H1 (cell line): ENCODE measurements around the gene NEB. TPM values are rescaled to one million over a fixed set of nuclear protein-coding genes. Genes with fewer than 3 reads are reported as not detected.

Source experiments
- CTCF ChIA-PET: fragments of 300-600 bp; sonication (Branson Sonifier 250); formaldehyde crosslinking; loops from one replicate; lab custom pipeline; 2021; ENCODE audit not compliant: partially characterized antibody; lab: Charles Lee
- POLR2A ChIA-PET: fragments of 300-600 bp; sonication (Branson Sonifier 250); formaldehyde crosslinking; loops from one replicate; lab custom pipeline; 2021; ENCODE audit warnings: inconsistent platforms; ENCODE audit not compliant: partially characterized antibody; lab: Charles Lee
- DNase-seq, 2 experiments: peaks; one replicate each; pipeline versions ENCODE4 v3.0.0 to v3.0.0-alpha.2; 2010 to 2022; ENCODE audit warnings: low spot score in 2 of 2, low read depth in 1 of 2, mixed read lengths in 1 of 2
- FAIRE-seq: peaks from 2 replicates; lab custom pipeline; 2011; peaks lifted over from hg19 to GRCh38; lab: Jason Lieb, UNC
- H2AFZ ChIP-seq: 2 replicates; pipeline ENCODE4 v1.8.1; 2012; ENCODE audit warnings: low read length, inconsistent platforms
- H2AK5ac ChIP-seq: 2 replicates; pipeline ENCODE4 v1.6.1; 2013; ENCODE audit warnings: low read depth, low read length
- H2BK120ac ChIP-seq: replicated peaks from 2 replicates; pipeline ENCODE3; 2013; ENCODE audit warnings: low read depth, low read length, inconsistent platforms
- H2BK12ac ChIP-seq: 2 replicates; pipeline ENCODE4 v1.6.1; 2013; ENCODE audit warnings: low read depth, low read length
- H2BK15ac ChIP-seq: 2 replicates; pipeline ENCODE4 v1.6.1; 2013; ENCODE audit warnings: low read length
- H2BK20ac ChIP-seq: 2 replicates; pipeline ENCODE4 v1.6.1; 2013; ENCODE audit warnings: low read length
- H2BK5ac ChIP-seq: 2 replicates; pipeline ENCODE4 v1.6.1; 2013; ENCODE audit warnings: low read depth, low read length
- H3K14ac ChIP-seq: 2 replicates; pipeline ENCODE4 v1.6.1; 2013; ENCODE audit warnings: inconsistent platforms; ENCODE audit not compliant: insufficient read length
- H3K18ac ChIP-seq: 2 replicates; pipeline ENCODE4 v1.6.1; 2013; ENCODE audit warnings: low read length; ENCODE audit errors: extremely low read depth
- H3K23ac ChIP-seq: 2 replicates; pipeline ENCODE4 v1.6.1; 2013; ENCODE audit warnings: inconsistent platforms; ENCODE audit not compliant: insufficient read length
- H3K23me2 ChIP-seq: 2 replicates; pipeline ENCODE4 v1.6.1; 2013; ENCODE audit warnings: low read depth, low read length
- H3K27ac ChIP-seq: 2 replicates; pipeline ENCODE4 v1.6.1; 2011; ENCODE audit warnings: low read depth, low read length, inconsistent platforms
- H3K27me3 ChIP-seq, 4 experiments: replicated peaks in 1 of 4; 1 replicate in 1 of 4; 2 replicates in 3 of 4; pipeline versions ENCODE4 v1.6.1 to v1.8.1; 2011 to 2013; ENCODE audit warnings: low read length in 3 of 4, mild to moderate bottlenecking in 3 of 4, inconsistent platforms in 2 of 4, mixed read lengths in 2 of 4, moderate library complexity in 1 of 4; ENCODE audit not compliant: control insufficient read depth in 3 of 4, insufficient read depth in 3 of 4; ENCODE audit errors: extremely low read depth in 1 of 4
- H3K36me3 ChIP-seq, 4 experiments: 2 replicates each; pipeline versions ENCODE4 v1.6.1 to v1.8.1; 2011 to 2013; ENCODE audit warnings: mild to moderate bottlenecking in 4 of 4, low read length in 3 of 4, moderate library complexity in 2 of 4, control low read depth in 1 of 4, inconsistent platforms in 1 of 4; ENCODE audit not compliant: insufficient read depth in 4 of 4, control insufficient read depth in 2 of 4
- H3K4ac ChIP-seq: replicated peaks from 2 replicates; pipeline ENCODE3; 2013; ENCODE audit warnings: low read length, low read depth, mixed read lengths, inconsistent platforms; ENCODE audit not compliant: insufficient read length
- H3K4me1 ChIP-seq, 4 experiments: replicated peaks in 1 of 4; 1 replicate in 1 of 4; 2 replicates in 3 of 4; pipeline versions ENCODE4 v1.6.1 to v1.8.1; 2011 to 2013; ENCODE audit warnings: low read length in 3 of 4, inconsistent platforms in 2 of 4, mixed read lengths in 1 of 4; ENCODE audit not compliant: insufficient read depth in 4 of 4, control insufficient read depth in 3 of 4
- H3K4me2 ChIP-seq, 2 experiments: 2 replicates each; pipeline versions ENCODE4 v1.6.1 to v1.8.1; 2011 to 2013; ENCODE audit warnings: low read depth in 2 of 2, low read length in 2 of 2, control low read depth in 1 of 2, inconsistent platforms in 1 of 2, mild to moderate bottlenecking in 1 of 2; ENCODE audit not compliant: insufficient read depth in 1 of 2
- H3K4me3 ChIP-seq, 4 experiments: fragments of 200-600, 300-600 bp in 1 of 4; sonication (generic), shearing (Covaris generic), sonication (Bioruptor Twin) in 1 of 4; 2 replicates each; pipeline versions ENCODE4 v1.5.1 to v1.8.1; 2011 to 2016; ENCODE audit warnings: low read length in 4 of 4, low read depth in 3 of 4, control low read depth in 2 of 4, inconsistent platforms in 2 of 4, mild to moderate bottlenecking in 2 of 4, mixed read lengths in 1 of 4, moderate library complexity in 1 of 4; ENCODE audit not compliant: insufficient read depth in 2 of 4; ENCODE audit errors: extremely low read depth in 1 of 4
- H3K56ac ChIP-seq: replicated peaks from 2 replicates; pipeline ENCODE3; 2013; ENCODE audit warnings: low read depth, mild to moderate bottlenecking, mixed read lengths, low read length, inconsistent platforms; ENCODE audit not compliant: insufficient read length
- H3K79me1 ChIP-seq: 2 replicates; pipeline ENCODE4 v1.6.1; 2013; ENCODE audit warnings: low read depth, low read length, control low read depth
- H3K79me2 ChIP-seq, 2 experiments: 2 replicates each; pipeline versions ENCODE4 v1.6.1 to v1.8.1; 2012 to 2013; ENCODE audit warnings: low read length in 2 of 2, mild to moderate bottlenecking in 2 of 2, inconsistent platforms in 1 of 2; ENCODE audit not compliant: insufficient read depth in 2 of 2, control insufficient read depth in 1 of 2
- H3K9ac ChIP-seq, 4 experiments: replicated peaks in 1 of 4; 1 replicate in 1 of 4; 2 replicates in 3 of 4; pipeline versions ENCODE4 v1.6.1 to v1.8.1; 2011 to 2013; ENCODE audit warnings: low read depth in 3 of 4, low read length in 3 of 4, control low read depth in 2 of 4, mild to moderate bottlenecking in 2 of 4, moderate library complexity in 2 of 4, inconsistent platforms in 1 of 4; ENCODE audit errors: extremely low read depth in 1 of 4
- H3K9me3 ChIP-seq, 2 experiments: 2 replicates each; pipeline versions ENCODE4 v1.6.1 to v1.8.1; 2012 to 2013; ENCODE audit warnings: mild to moderate bottlenecking in 2 of 2, moderate library complexity in 2 of 2, control low read depth in 1 of 2, inconsistent platforms in 1 of 2, low read depth in 1 of 2, low read length in 1 of 2, mixed read lengths in 1 of 2; ENCODE audit not compliant: insufficient read depth in 2 of 2
- H4K20me1 ChIP-seq, 2 experiments: replicated peaks in 1 of 2; 2 replicates each; pipeline versions ENCODE3 to v1.8.1; 2011 to 2013; ENCODE audit warnings: inconsistent platforms in 2 of 2, low read length in 2 of 2, mild to moderate bottlenecking in 1 of 2; ENCODE audit not compliant: insufficient read depth in 2 of 2, control insufficient read depth in 1 of 2
- H4K5ac ChIP-seq: 2 replicates; pipeline ENCODE4 v1.6.1; 2013; ENCODE audit warnings: low read length, low read depth, mixed read lengths, inconsistent platforms; ENCODE audit not compliant: insufficient read length
- H4K8ac ChIP-seq: 2 replicates; pipeline ENCODE4 v1.8.0; 2013; ENCODE audit warnings: mild to moderate bottlenecking, moderate library complexity, low read length, inconsistent platforms; ENCODE audit not compliant: insufficient read depth; ENCODE audit errors: extremely low read depth
- H4K91ac ChIP-seq: replicated peaks from 2 replicates; pipeline ENCODE3; 2013; ENCODE audit warnings: low read length, mixed read lengths, inconsistent platforms; ENCODE audit not compliant: insufficient read length
- ASH2L ChIP-seq: fragments of 200-600, 300-600 bp; sonication (generic); IDR thresholded peaks from one replicate; pipeline ENCODE4 v1.7.1; 2017; ENCODE audit warnings: low read length
- CBX8 ChIP-seq: fragments of 300-800, 300-1000 bp; sonication (generic); IDR thresholded peaks from 2 replicates; pipeline ENCODE4 v1.7.1; 2016; ENCODE audit warnings: low read depth, low read length, borderline replicate concordance
- CHD2 ChIP-seq: IDR thresholded peaks from 2 replicates; pipeline ENCODE4 v1.6.1; 2012; ENCODE audit warnings: low read length, improper control_type of control experiment
- CTBP2 ChIP-seq: IDR thresholded peaks from 2 replicates; pipeline ENCODE4 v1.7.0; 2011; ENCODE audit warnings: borderline replicate concordance, mild to moderate bottlenecking, moderate library complexity, mixed read lengths, low read length; ENCODE audit not compliant: insufficient read depth, insufficient read length
- MAFK ChIP-seq: IDR thresholded peaks from 2 replicates; pipeline ENCODE4 v1.6.1; 2012; ENCODE audit warnings: low read depth, mild to moderate bottlenecking, improper control_type of control experiment, low read length
- NRF1 ChIP-seq: IDR thresholded peaks from 2 replicates; pipeline ENCODE4 v1.6.1; 2011; ENCODE audit warnings: mild to moderate bottlenecking, low read depth, low read length, improper control_type of control experiment
- RAD21 ChIP-seq, 2 experiments: IDR thresholded peaks in 1 of 2; conservative IDR thresholded peaks in 1 of 2; 2 replicates each; pipeline ENCODE4 v1.6.1; 2011; ENCODE audit warnings: low read depth in 2 of 2, low read length in 2 of 2, improper control_type of control experiment in 1 of 2, inconsistent platforms in 1 of 2, mild to moderate bottlenecking in 1 of 2, moderate library complexity in 1 of 2
- SAP30 ChIP-seq: fragments of 300-600 bp; sonication (generic); IDR thresholded peaks from 2 replicates; pipeline ENCODE4 v1.7.1; 2012; ENCODE audit warnings: low read length, moderate library complexity, mild to moderate bottlenecking, inconsistent platforms; ENCODE audit not compliant: insufficient read depth, insufficient replicate concordance
- SIX5 ChIP-seq: IDR thresholded peaks from 2 replicates; pipeline ENCODE4 v1.6.1; 2011; ENCODE audit warnings: mild to moderate bottlenecking, low read depth, low read length
- TAF1 ChIP-seq: IDR thresholded peaks from 2 replicates; pipeline ENCODE4 v1.6.1; 2011; ENCODE audit warnings: mild to moderate bottlenecking, low read depth, low read length
- TAF7 ChIP-seq: optimal IDR thresholded peaks from 2 replicates; pipeline ENCODE3; 2011; ENCODE audit warnings: low read depth, mild to moderate bottlenecking, inconsistent platforms, low read length, moderate library complexity, borderline replicate concordance
- YY1 ChIP-seq: IDR thresholded peaks from 2 replicates; pipeline ENCODE4 v1.6.1; 2011; ENCODE audit warnings: low read depth, mild to moderate bottlenecking, low read length
- WGBS, 2 experiments: shearing (Covaris generic) in 1 of 2; methylation state at CpG; one replicate each; pipeline versions ENCODE4 v1.1.6 to v1.1.7; 2013 to 2015; ENCODE audit warnings: low lambda C conversion rate in 2 of 2, mixed read lengths in 2 of 2, inconsistent platforms in 1 of 2, low coverage in 1 of 2, missing lambda C conversion rate in 1 of 2; ENCODE audit not compliant: insufficient replicate concordance in 2 of 2, insufficient coverage in 1 of 2, insufficient read length in 1 of 2; ENCODE audit errors: extremely low coverage in 1 of 2, missing lambda C conversion rate in 1 of 2; 5-methylcytosine and 5-hydroxymethylcytosine counted together
- polyA plus RNA-seq, 7 experiments: library from polyadenylated mRNA; depleted of rRNA in 3 of 7; stranded (reverse) in 5 of 7; unstranded in 2 of 7; fragments of >200 nt in 5 of 7; fragments of 200-250 nt in 2 of 7; gene quantifications; 1 replicate in 5 of 7; 2 replicates in 1 of 7; 4 replicates in 1 of 7; pipeline versions ENCODE4 v1.2.1 to v1.2.3, GENCODE V29; 2011 to 2013; ENCODE audit warnings: missing spikeins in 2 of 7, mixed read lengths in 2 of 7
- total RNA-seq: library from RNA; stranded (reverse); fragmentation: NEBNext Ultra II Directional; extraction: Animal tissue kit (Norgen Biotek cat#: 25700); gene quantifications from 2 replicates; pipeline ENCODE4 v1.2.1, GENCODE V29; 2021
- TF ChIP-seq, protein P1 (sequence below): IDR thresholded peaks from 2 replicates; pipeline ENCODE4 v1.6.1; 2012; ENCODE audit warnings: low read length, inconsistent platforms

The NEB gene
- total and polyA plus RNA-seq, 2 of the 8 experiments (the other 6 are each of a cell fraction or from before 2014, with no cell fraction given), result 1.4 to 2.5 TPM

DNA sequence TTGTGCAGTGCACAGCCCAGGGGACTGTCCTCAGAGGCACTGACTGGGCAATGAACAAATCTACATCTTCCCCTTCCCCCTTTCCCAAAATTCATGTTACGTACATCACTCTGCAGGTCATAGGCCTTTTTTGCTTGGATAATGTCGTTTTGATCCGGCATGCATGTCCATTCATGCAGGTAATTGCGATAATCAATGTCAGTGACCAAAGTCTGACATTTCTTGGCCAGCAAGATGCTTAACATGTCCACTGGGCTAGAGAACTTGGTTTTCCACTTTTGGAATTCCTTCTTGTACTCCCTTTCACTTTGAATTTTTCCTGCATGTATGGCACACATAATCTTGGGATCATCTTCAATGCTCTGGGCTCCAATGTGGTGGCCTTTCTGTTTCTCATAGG, 124.6 kb downstream of the NEB start:
- no peaks in the 10 kb centered on the region for H3K79me2 ChIP-seq
- WGBS, 2 experiments, result 98% methylated on average over 4 of the region's 4 CpGs; no CpG with 5 or more reads in 1 of the 2 experiments
- H3K23ac ChIP-seq, result no peak overlapping the region
- H3K27ac ChIP-seq, result no peak overlapping the region
- H2BK5ac ChIP-seq, result no peak overlapping the region
- no peak overlapping the region for H4K8ac ChIP-seq
- no peaks in the 10 kb centered on the region for H3K23me2 ChIP-seq
- H2BK15ac ChIP-seq, result no peak overlapping the region
- H2AFZ ChIP-seq, result no peak overlapping the region
- no peaks in the 10 kb centered on the region for H3K79me1 ChIP-seq
- no peaks in the 10 kb centered on the region for H3K27me3 ChIP-seq
- no peak overlapping the region for H3K4ac ChIP-seq
- no peak overlapping the region for H2BK12ac ChIP-seq
- H3K4me1 ChIP-seq, result no peaks in the 10 kb centered on the region
- H3K18ac ChIP-seq, result no peak overlapping the region
- CTCF ChIA-PET, result no interaction called here
- H3K36me3 ChIP-seq, result no peaks in the 10 kb centered on the region; a peak in 1 of 8 replicates
- no peak overlapping the region for H3K4me3 ChIP-seq
- H4K20me1 ChIP-seq, result no peaks in the 10 kb centered on the region
- FAIRE-seq (no peak), DNase-seq (no peak)
- no peak overlapping the region for H2BK20ac ChIP-seq
- H2AK5ac ChIP-seq, result no peak overlapping the region
- H3K14ac ChIP-seq, result no peak overlapping the region
- no peak overlapping the region for H4K91ac ChIP-seq
- H3K4me2 ChIP-seq, result no peak overlapping the region
- no peak overlapping the region for H3K9ac ChIP-seq
- POLR2A ChIA-PET, result interaction anchor here (0.7 kb wide), 1 partner anchor 215 kb away, joined by 3 read pairs; no protein-coding TSS in a partner anchor
- H3K9me3 ChIP-seq, result no peaks in the 10 kb centered on the region
- H3K56ac ChIP-seq, result no peak overlapping the region
- no peak overlapping the region for H2BK120ac ChIP-seq
- no peak overlapping the region for H4K5ac ChIP-seq
- TF ChIP-seq RAD21 (IDR thresholded peaks at IDR 0.05 in 1 of 2, conservative IDR thresholded peaks at IDR 0.05 in 1 of 2; ENCODE audit: low read depth in 2 of 2, low read length in 2 of 2) (no peak), TAF7 (no peak), SIX5 (no peak), YY1 (no peak), TAF1 (no peak), MAFK (no peak), CTBP2 (no peak), ASH2L (no peak), CHD2 (no peak), SAP30 (no peak), CBX8 (no peak), NRF1 (no peak)
- TF ChIP-seq, protein P1, sequence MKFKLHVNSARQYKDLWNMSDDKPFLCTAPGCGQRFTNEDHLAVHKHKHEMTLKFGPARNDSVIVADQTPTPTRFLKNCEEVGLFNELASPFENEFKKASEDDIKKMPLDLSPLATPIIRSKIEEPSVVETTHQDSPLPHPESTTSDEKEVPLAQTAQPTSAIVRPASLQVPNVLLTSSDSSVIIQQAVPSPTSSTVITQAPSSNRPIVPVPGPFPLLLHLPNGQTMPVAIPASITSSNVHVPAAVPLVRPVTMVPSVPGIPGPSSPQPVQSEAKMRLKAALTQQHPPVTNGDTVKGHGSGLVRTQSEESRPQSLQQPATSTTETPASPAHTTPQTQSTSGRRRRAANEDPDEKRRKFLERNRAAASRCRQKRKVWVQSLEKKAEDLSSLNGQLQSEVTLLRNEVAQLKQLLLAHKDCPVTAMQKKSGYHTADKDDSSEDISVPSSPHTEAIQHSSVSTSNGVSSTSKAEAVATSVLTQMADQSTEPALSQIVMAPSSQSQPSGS, result no peak
